Measurements from ENCODE around the gene SULT1C3.

The SULT1C3 gene

GRCh38 chr2:108240966-108241365, 1.2 kb downstream of the SULT1C3 start:
- intact Hi-C loops (cut with DNase I; ENCODE audit: low total_unique reads), result no loop called here
- no peak for DNase-seq
- Histone ChIP-seq H3K9me3 (peaks cover 0 to 8% (median 0%) of the 10 kb centered on the region in 3 donors), H3K4me3 (no peak overlapping the region), H3K36me3 (no peaks in the 10 kb centered on the region), H3K27me3 (no peaks in the 10 kb centered on the region), H3K27ac (no peak overlapping the region), H3K4me1 (peaks cover 0 to 23% (median 2%) of the 10 kb centered on the region in 4 donors)
- no peak for TF ChIP-seq CTCF (IDR thresholded peaks at IDR 0.05)

GRCh38 chr2:108243566-108243965, 3.8 kb downstream of the SULT1C3 start:
- H3K9me3 ChIP-seq, result no peaks in the 10 kb centered on the region
- H3K36me3 ChIP-seq, result no peaks in the 10 kb centered on the region
- no peak for DNase-seq
- H3K4me1 ChIP-seq, result peaks cover 0 to 23% (median 2%) of the 10 kb centered on the region in 4 donors
- no peak for TF ChIP-seq CTCF (IDR thresholded peaks at IDR 0.05)
- no peak overlapping the region for H3K4me3 ChIP-seq
- H3K27me3 ChIP-seq, result no peaks in the 10 kb centered on the region
- intact Hi-C loops (cut with DNase I; ENCODE audit: low total_unique reads), result no loop called here
- peak overlapping the region; percentile 47 to 60 for H3K27ac ChIP-seq

- Histone ChIP-seq H3K36me3 (no peaks in the 10 kb centered on the region), H3K9me3 (no peaks in the 10 kb centered on the region), H3K27ac (peak overlapping the region; percentile 47 to 60), H3K4me3 (no peak overlapping the region), H3K27me3 (no peaks in the 10 kb centered on the region), H3K4me1 (peaks cover 0 to 23% (median 2%) of the 10 kb centered on the region in 4 donors)
- intact Hi-C loops (cut with DNase I; ENCODE audit: low total_unique reads), result no loop called here
- DNase-seq, result no peak
- no peak for TF ChIP-seq CTCF (IDR thresholded peaks at IDR 0.05)
These were observed 5.1 kb downstream of the SULT1C3 start for GRCh38 chr2:108244667-108245414.

- no peak for TF ChIP-seq CTCF (IDR thresholded peaks at IDR 0.05)
- no peaks in the 10 kb centered on the region for H3K27me3 ChIP-seq
- H3K27ac ChIP-seq, result no peak overlapping the region
- H3K9me3 ChIP-seq, result no peaks in the 10 kb centered on the region
- no peak overlapping the region for H3K4me3 ChIP-seq
- DNase-seq, result no peak
- H3K4me1 ChIP-seq, result no peaks in the 10 kb centered on the region
- H3K36me3 ChIP-seq, result no peaks in the 10 kb centered on the region
- intact Hi-C loops (cut with DNase I; ENCODE audit: low total_unique reads), result no loop called here
These were observed 13.3 kb downstream of the SULT1C3 start for GRCh38 chr2:108253106-108253505.

GRCh38 chr2:108257757-108258331, 18.1 kb downstream of the SULT1C3 start:
- no peaks in the 10 kb centered on the region for H3K9me3 ChIP-seq
- H3K27ac ChIP-seq, result no peak overlapping the region
- H3K4me3 ChIP-seq, result no peak overlapping the region
- TF ChIP-seq CTCF (IDR thresholded peaks at IDR 0.05), result no peak
- no peaks in the 10 kb centered on the region for H3K36me3 ChIP-seq
- intact Hi-C loops (cut with DNase I; ENCODE audit: low total_unique reads), result no loop called here
- H3K4me1 ChIP-seq, result no peaks in the 10 kb centered on the region
- no peaks in the 10 kb centered on the region for H3K27me3 ChIP-seq
- no peak for DNase-seq
